ENCODE data around the gene OXER1. TPM values are rescaled to one million over a fixed set of nuclear protein-coding genes. Genes with fewer than 3 reads are reported as not detected.

The OXER1 gene
- total and polyA plus RNA-seq, 11 donors, result 0.22 to 2.2 (median 0.48) TPM; not detected in 2

DNA sequence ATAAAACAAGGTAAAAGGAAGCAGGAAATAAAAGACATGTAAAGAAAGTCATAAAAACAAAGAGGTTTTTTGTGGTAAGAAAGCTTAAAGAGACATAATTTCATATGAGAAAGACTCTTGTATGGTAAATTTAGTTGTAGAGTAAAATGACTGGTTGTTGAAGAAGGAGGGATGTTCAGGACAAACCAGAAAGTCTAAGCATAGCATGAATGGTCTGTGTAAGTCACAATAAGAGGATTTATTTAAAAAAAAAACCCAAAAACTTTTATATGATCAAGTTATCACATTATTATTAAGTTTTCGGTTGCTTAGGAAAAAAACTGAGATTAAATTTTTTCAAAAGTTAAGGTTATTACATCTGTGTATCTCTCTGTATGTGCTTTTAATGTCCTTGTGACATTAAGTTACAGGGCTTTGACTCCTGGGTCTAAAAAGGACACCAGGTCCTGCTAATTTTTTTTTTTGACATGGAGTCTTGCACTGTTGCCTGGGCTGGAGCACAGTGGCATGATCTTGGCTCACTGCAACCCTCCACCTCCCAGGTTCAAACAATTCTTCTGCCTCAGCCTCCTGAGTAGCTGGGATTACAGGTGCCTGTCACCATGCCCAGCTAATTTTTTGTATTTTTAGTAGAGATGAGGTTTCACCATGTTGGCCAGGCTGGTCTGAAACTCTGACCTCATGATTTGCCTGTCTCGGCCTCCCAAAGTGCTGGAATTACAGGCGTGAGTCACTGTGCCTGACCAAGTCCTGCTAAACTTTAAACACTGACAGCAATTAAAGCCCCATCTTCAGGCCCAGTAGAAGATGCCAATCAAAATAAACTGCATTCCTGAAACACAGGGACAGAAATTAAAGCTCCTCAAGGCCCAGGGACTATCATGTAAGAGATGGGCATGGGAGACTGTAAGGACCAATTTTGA lies 14.2 kb upstream of the OXER1 start:
- WGBS, 4 donors, result 89 to 99% (median 96%) methylated on average over 3 of the region's 3 CpGs
- no peak overlapping the region for H3K27ac ChIP-seq
- H3K4me1 ChIP-seq, result no peaks in the 10 kb centered on the region
- intact Hi-C loops (cut with DNase I), result no loop called here
- H3K9me3 ChIP-seq, result peaks cover 0 to 5% (median 0%) of the 10 kb centered on the region in 12 donors
- H3K36me3 ChIP-seq, result peaks cover 0 to 19% (median 3%) of the 10 kb centered on the region in 9 donors
- no peak overlapping the region for H3K4me3 ChIP-seq
- TF ChIP-seq, protein P1, sequence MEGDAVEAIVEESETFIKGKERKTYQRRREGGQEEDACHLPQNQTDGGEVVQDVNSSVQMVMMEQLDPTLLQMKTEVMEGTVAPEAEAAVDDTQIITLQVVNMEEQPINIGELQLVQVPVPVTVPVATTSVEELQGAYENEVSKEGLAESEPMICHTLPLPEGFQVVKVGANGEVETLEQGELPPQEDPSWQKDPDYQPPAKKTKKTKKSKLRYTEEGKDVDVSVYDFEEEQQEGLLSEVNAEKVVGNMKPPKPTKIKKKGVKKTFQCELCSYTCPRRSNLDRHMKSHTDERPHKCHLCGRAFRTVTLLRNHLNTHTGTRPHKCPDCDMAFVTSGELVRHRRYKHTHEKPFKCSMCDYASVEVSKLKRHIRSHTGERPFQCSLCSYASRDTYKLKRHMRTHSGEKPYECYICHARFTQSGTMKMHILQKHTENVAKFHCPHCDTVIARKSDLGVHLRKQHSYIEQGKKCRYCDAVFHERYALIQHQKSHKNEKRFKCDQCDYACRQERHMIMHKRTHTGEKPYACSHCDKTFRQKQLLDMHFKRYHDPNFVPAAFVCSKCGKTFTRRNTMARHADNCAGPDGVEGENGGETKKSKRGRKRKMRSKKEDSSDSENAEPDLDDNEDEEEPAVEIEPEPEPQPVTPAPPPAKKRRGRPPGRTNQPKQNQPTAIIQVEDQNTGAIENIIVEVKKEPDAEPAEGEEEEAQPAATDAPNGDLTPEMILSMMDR (IDR thresholded peaks at IDR 0.05), result no peak
- no peak for TF ChIP-seq POLR2A (IDR thresholded peaks at IDR 0.05)
- H3K27me3 ChIP-seq, result no peaks in the 10 kb centered on the region
- ATAC-seq (peak in 1 of 4 donors; percentile 51), DNase-seq (no peak)

DNA sequence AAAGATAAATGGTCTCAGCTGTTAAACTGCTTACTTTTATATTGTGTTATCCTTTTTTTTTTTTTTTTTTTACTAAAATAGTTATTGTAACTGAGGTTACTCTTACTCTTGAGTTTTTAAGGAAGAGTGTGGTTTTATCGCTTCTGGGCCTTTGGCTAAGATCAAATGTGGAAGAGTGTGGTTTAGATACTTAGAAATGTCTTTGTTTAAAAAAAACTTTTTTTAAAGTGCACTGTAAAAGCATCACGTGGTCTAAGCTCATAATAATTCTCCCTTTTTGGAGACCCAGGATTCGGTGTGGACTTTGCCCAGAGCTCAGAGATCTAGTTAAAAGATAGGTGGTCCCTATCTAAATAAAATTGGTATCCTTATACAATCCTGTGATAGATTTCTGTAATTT lies 11.9 kb upstream of the OXER1 start:
- intact Hi-C loops (cut with DNase I), result no loop called here
- peaks cover 0 to 5% (median 0%) of the 10 kb centered on the region in 12 donors for H3K9me3 ChIP-seq
- H3K27me3 ChIP-seq, result no peaks in the 10 kb centered on the region
- H3K4me1 ChIP-seq, result no peaks in the 10 kb centered on the region
- H3K4me3 ChIP-seq, result no peak overlapping the region
- DNase-seq, result no peak
- H3K27ac ChIP-seq, result no peak overlapping the region
- 82 to 89% (median 84%) methylated on average over 3 of the region's 3 CpGs for WGBS, 4 donors
- H3K36me3 ChIP-seq, result peaks cover 0 to 3% (median 0%) of the 10 kb centered on the region in 9 donors
- TF ChIP-seq, protein P1 (IDR thresholded peaks at IDR 0.05), result no peak
- TF ChIP-seq POLR2A (IDR thresholded peaks at IDR 0.05), result no peak
- ATAC-seq, result no peak

DNA sequence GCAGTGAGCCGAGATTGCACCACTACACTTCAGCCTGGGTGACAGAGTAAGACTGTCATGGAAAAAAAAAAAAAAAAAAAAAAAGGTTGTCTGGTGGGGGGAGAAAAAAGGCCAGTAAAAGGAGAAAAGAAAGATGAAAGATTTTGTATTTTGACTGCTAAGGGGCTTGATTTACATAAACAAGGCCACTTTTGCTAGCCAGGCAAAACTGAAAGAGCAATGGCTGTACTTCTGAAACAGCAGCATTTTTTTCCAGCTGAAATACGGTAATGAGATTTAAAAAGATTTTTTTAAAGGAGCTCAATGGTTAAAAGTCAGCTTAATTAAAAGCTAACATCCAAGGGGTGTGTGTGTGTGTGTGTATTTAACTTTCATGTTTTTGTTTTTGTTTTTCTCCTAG lies 11.3 kb upstream of the OXER1 start:
- WGBS, 4 donors, result 78 to 88% (median 83%) methylated on average over 2 of the region's 2 CpGs
- no peak overlapping the region for H3K27ac ChIP-seq
- no peaks in the 10 kb centered on the region for H3K4me1 ChIP-seq
- no peak for DNase-seq
- peaks cover 0 to 5% (median 0%) of the 10 kb centered on the region in 12 donors for H3K9me3 ChIP-seq
- ATAC-seq, result no peak
- H3K36me3 ChIP-seq, result peaks cover 0 to 3% (median 0%) of the 10 kb centered on the region in 9 donors
- no peaks in the 10 kb centered on the region for H3K27me3 ChIP-seq
- TF ChIP-seq, protein P1 (IDR thresholded peaks at IDR 0.05), result no peak
- no peak for TF ChIP-seq POLR2A (IDR thresholded peaks at IDR 0.05)
- intact Hi-C loops (cut with DNase I), result no loop called here
- H3K4me3 ChIP-seq, result no peak overlapping the region

DNA sequence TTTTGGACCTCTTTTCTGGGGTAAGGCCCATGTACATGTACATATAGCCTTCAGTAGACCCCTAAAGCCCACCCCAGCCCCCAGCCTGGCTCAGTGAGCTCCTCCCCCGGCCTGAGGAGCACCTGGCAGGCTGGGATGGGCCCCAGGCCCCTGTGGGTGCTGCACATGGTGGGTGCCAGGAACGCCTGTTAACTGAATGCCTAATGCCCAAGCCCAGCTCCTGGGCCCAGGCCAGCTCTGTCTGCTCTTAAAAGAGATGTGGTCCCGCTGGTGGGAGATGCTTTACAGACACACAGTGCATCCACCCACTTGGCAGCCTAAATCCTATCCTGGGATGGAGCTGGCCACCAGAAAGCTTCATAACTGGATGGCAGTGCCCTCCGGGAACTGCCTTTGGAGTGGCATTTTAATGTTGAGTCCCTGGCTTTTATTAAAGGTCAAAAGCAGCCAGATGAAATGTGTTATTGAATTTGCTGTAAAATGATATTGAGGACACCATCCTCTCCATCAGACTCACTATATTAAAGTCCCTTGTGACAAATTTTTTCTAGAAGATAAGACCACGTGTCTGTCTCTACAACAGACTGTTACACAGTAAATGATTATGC lies 7.7 kb upstream of the OXER1 start:
- Histone ChIP-seq H3K9me3 (no peaks in the 10 kb centered on the region), H3K27me3 (no peaks in the 10 kb centered on the region), H3K4me1 (no peaks in the 10 kb centered on the region), H3K36me3 (no peaks in the 10 kb centered on the region), H3K4me3 (no peak overlapping the region), H3K27ac (no peak overlapping the region)
- DNase-seq (no peak), ATAC-seq (peak in 1 of 4 donors; percentile 9)
- intact Hi-C loops (cut with DNase I), result no loop called here
- TF ChIP-seq POLR2A (IDR thresholded peaks at IDR 0.05), result no peak
- TF ChIP-seq, protein P1 (IDR thresholded peaks at IDR 0.05), result no peak
- WGBS, 4 donors, result 87 to 94% (median 88%) methylated on average over 5 of the region's 5 CpGs
